ENCODE data around the gene SIRT5.

The SIRT5 gene

GRCh38 chr6:13574571-13575376, at the start of gene SIRT5:
TSS of gene SIRT5 (plus strand) at chr6:13574601. CDS start at chr6:13584111, 9,510 bp downstream.
- DNase-seq: peak in 13 of 14 donors; percentile 44 to 86 (median 74)

- DNase-seq: peak in 1 of 14 donors; percentile 32
These were observed 49.4 kb upstream of the SIRT5 start for GRCh38 chr6:13524801-13525508.

- no peak for DNase-seq
These were observed 48.1 kb upstream of the SIRT5 start for GRCh38 chr6:13526357-13526726.

GRCh38 chr6:13526727-13527670, 47.4 kb upstream of the SIRT5 start:
- peak in 2 of 14 donors; percentile 59 to 96 for DNase-seq

GRCh38 chr6:13527671-13528056, 46.7 kb upstream of the SIRT5 start:
- DNase-seq: no peak

- no peak for DNase-seq
These were observed 46.2 kb upstream of the SIRT5 start for GRCh38 chr6:13528232-13528631.

GRCh38 chr6:13528777-13529343, 45.5 kb upstream of the SIRT5 start:
- no peak for DNase-seq

GRCh38 chr6:13531956-13532355, 42.4 kb upstream of the SIRT5 start:
- DNase-seq: no peak

GRCh38 chr6:13534536-13534935, 39.9 kb upstream of the SIRT5 start:
- DNase-seq: no peak

GRCh38 chr6:13535306-13535705, 39.1 kb upstream of the SIRT5 start:
- DNase-seq: peak in 1 of 14 donors; percentile 64

GRCh38 chr6:13536796-13537526, 37.4 kb upstream of the SIRT5 start:
- no peak for DNase-seq

GRCh38 chr6:13537527-13537897, 36.9 kb upstream of the SIRT5 start:
- DNase-seq: no peak

- peak in 1 of 14 donors; percentile 53 for DNase-seq
These were observed 36.3 kb upstream of the SIRT5 start for GRCh38 chr6:13538084-13538483.

GRCh38 chr6:13538600-13538999, 35.8 kb upstream of the SIRT5 start:
- DNase-seq: no peak

- no peak for DNase-seq
These were observed 34.8 kb upstream of the SIRT5 start for GRCh38 chr6:13539572-13539971.

GRCh38 chr6:13541496-13541895, 32.9 kb upstream of the SIRT5 start:
- no peak for DNase-seq

GRCh38 chr6:13544454-13545186, 29.8 kb upstream of the SIRT5 start:
- no peak for DNase-seq

- DNase-seq: no peak
These were observed 28.5 kb upstream of the SIRT5 start for GRCh38 chr6:13545885-13546284.

GRCh38 chr6:13548500-13549210, 25.7 kb upstream of the SIRT5 start:
- DNase-seq: no peak

- no peak for DNase-seq
These were observed 23.7 kb upstream of the SIRT5 start for GRCh38 chr6:13550656-13551055.
